Fibroblast of the conjunctiva (primary cell): ENCODE data around the gene TMEM163.
"Not testable (repeated sequence)": the region's sequence is repeated elsewhere in the genome, so short reads cannot be mapped to it uniquely, and the experiment has no call there.

ENCODE experiments used
- DNase-seq: peaks from one replicate; pipeline ENCODE4 v3.0.0-alpha.2; 2010; ENCODE audit warnings: low read depth

TMEM163 gene

GRCh38 chr2:134482766-134483340 is 235.9 kb downstream of the TMEM163 start:
- no peak for DNase-seq

DNA sequence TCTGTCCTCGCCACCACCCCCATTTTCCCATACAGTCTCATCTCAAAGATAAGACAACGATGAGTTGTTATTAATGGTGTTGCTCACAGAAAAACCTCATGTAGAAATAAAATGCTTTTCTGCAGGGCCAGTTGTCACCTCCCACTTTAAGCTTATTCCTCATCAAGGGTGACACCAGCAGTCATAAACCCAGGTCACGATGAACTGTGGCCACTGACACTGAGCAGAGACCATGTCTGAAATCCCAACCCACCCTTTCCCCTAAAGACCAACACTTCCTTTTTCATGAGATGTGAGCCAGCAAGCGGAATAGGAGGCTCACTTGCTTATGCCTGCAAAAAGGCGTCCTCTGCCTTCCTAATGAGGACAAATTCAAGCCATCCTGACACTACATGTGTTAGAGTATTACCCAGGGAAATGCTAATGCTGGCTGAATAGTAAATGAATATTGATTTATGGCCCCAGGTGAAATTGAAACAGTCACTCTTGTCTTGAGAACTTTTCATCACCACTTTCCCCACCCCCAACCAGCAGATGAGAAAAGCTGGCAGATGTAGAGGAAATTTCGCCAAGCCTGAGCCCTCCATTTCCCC is 236.6 kb downstream of the TMEM163 start:
- DNase-seq = no peak

DNA sequence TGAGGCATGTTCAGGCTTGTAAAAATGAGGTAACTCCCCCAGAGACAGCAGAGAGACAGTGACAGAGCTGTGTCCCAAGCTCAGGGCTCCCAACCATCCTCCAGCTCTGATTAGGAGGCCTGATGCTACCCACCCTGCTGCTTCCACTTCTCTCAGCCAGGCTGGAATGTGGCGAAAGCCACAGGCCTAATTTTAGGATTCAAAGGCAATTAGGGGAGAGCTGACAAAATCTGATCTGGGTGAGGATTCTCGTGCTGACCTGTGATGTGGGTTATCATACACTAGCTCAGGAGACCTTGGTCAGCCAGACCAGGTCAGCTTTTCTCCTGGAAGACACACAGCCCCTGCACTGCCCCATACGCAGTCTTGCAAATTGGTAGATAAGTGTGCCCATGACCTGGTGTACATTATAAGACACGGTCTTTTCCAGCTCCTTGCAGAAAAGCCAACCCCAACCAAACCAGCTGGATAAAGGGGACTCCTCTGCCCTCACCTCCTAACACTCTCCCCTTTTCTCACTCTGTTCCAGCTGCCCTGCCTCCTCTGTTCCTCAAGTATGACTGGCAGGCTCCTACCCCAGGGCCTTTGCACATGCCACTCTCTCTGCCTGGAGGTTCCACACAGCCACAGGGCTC is 239.0 kb downstream of the TMEM163 start:
- no peak for DNase-seq

- not testable (repeated sequence) for DNase-seq
These were observed 241.8 kb downstream of the TMEM163 start for GRCh38 chr2:134476982-134477381.

GRCh38 chr2:134470561-134471168 is 248.1 kb downstream of the TMEM163 start:
- no peak for DNase-seq

- no peak for DNase-seq
These were observed 249.2 kb downstream of the TMEM163 start for GRCh38 chr2:134469516-134470115.

DNA sequence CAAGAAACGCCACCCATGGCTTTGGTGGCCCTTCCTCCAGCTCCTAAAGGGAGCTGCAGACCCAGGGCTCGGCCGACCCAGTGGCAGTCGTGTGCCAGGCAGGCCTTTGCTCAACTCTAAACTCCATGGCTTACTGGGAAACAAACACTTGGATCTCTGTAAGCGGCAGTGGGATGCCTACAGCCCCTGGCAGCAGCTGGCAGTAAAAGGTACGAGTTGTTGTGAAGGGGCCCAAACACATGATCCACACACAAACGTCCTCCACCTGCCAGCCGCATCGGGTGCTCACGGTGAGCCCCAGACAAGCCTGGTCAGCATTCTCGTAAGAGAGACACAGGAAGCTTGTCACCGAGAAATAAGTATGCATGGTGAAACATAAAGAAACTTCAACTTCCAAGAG is 250.0 kb downstream of the TMEM163 start:
- DNase-seq = no peak

GRCh38 chr2:134468164-134468563 is 250.6 kb downstream of the TMEM163 start:
- DNase-seq = no peak

DNA sequence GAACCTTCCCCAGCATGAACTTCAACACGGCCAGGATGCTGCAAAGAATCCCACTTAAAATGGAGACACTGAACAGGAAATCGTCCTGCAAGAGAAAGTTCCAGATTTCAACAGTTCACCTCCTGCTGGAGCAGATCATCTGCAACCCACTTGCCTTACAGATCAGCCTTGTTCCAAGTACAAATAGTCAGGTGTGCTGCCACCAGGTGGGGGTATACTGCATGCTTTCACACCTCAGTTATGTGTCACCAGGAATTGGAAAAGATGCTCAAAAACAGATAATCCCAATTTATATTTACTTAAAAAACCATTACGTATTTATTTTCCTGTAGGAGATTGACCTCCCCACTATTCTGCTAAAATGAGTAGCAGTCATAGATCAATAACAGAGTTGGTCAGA is 252.7 kb downstream of the TMEM163 start:
- no peak for DNase-seq

GRCh38 chr2:134465228-134466105 is 253.3 kb downstream of the TMEM163 start:
- DNase-seq = no peak

DNA sequence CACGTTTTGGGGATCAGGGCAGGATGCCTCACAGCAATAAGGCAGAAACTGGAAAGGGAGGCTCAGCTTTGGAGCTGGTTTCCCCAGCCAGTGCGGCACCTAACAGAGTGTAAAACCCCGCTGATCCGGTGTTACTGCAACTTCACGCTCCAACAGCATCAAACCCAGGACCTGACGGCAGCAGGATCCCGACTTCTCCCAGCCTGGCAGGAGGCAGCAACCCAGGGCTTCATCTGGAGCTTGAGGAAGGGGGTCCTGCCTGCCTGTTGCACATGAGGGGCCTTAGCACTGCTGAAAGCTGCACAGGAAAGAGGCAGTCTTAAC is 255.1 kb downstream of the TMEM163 start:
- no peak for DNase-seq

DNA sequence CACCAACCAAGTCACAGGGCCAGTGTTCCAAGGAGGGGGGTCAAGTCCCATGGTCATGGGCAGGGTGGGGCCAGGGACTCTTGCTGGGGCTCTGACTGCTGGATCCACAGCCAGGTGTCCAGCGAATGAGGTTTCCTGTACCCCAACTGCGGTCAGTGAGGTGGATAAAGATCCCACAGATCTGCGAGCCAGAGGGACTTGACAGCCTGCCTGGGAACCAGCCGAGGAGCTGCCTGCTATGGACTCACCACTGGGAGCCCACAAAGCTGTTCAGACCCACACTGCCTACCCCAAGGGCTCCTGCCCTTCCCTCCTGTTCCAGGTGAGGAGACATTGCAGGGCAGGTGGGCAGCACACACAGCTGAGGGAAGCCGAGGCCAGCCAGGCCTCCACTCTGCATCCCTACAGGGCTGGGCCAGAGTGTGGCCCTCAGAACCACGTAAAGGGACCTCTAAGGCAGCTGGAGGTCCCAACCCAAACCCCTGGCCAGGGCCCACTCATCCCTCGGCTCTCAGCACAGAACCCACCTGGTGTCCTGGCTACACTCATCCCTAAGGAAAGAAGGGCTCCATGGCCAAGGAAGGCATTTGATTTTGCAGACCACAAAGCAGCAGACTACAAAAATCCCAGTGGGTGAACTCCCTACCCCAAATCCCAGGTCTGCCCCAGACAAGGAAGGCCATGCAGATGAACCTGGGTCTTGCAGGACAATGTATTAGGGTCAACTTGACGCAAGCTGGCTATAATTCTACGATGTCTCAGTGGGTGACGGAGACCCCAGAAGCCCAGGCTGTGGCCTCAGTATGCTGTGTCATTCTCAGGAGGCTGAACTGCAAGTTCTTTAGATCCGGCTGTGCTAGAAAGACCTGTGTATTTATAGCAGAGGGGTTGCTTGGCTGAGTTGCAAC is 255.8 kb downstream of the TMEM163 start:
- no peak for DNase-seq

DNA sequence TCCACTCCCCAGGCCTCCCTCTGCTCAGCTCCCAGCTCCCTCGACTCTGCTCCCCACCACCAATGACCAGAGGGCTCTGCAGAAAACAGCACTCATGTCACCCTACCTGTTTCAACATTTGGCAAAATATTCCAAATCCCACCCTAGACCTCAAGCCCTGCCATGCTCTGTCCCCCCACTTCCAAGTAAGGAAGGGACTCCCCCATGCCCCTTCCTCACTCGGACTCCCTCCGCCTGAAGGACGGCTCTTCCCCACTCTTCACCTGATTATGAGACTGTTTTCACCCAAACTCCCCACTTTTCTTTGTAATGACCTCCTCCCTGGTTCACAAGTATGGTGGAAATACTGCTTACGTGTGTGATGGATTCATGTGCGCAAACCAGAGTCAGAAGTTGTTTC is 256.5 kb downstream of the TMEM163 start:
- DNase-seq = no peak

DNA sequence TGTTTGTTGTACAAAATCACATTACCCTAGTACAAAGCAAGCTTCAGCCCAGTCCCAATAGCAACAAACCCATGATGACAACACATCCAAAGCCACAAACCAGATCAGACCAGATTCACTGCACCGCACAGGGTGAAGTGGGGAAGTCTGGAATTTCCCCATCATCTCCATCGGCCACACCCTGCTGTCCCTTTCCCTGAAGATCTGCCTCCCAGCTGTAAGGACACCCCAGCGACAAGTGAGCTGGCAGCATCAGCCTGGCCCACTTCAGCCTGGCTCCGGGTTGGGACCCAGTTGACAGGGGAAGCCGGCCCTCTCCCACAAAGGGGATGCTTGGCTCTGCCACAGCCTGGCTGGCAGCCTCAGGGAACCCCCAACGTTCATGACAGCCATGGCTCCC is 257.3 kb downstream of the TMEM163 start:
- DNase-seq = no peak

DNA sequence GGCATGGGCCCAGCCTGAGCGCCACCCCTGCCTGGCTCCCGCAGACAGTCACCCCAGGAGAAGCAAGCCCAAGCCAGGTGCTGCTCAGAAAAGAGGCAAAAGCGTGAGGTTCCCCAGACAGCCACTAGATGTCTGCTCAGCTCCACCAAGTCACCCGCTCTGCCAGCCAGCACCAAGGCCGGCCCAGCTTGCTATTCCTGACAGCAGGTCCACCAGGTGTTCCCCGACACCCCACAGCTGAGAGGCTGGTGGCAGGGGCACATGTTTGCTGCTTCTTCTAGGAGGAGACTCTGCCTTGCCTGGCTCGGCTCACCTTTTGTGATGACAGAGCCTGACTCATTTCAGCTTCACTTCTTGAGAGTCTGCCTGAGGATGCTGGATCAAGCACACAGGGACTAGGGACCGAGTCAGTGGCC is 258.2 kb downstream of the TMEM163 start:
- peak; percentile 21 for DNase-seq

DNA sequence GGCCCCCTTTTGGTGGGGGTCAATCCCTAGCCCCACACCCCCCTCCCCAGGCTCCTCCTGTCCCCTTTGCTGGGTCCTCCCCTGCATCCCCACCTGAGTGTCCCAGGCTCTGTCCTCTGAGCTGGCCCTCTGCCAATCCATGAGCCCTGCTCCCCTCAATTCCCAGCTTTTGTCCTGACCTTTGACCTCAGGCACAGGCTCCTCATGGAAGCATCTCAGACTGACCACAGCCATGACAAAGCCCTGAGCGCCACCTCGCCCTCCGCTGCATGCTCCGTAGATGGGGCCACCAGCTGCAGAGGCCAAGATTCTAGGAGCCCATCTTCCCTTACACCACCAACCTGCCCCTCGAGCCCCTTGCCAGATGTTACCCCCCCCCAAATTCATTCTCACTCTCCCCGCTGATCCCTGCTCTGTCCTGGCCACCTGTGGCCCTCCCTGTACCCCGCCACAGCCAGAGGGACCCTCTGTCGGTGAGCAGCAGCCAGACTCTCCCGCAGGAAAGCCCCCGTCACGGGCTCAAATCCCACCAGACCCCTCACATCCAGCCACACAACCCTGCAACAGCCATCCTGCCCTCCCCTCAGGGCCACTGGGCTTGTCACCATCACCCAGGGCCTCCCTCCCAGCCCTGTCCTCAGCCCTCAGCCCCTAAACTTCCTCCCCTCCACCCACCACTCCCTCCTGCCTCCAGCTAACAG is 258.9 kb downstream of the TMEM163 start:
- DNase-seq = no peak

- DNase-seq = no peak
These were observed 259.9 kb downstream of the TMEM163 start for GRCh38 chr2:134458950-134459349.

- DNase-seq = no peak
These were observed 260.3 kb downstream of the TMEM163 start for GRCh38 chr2:134458473-134458853.

DNA sequence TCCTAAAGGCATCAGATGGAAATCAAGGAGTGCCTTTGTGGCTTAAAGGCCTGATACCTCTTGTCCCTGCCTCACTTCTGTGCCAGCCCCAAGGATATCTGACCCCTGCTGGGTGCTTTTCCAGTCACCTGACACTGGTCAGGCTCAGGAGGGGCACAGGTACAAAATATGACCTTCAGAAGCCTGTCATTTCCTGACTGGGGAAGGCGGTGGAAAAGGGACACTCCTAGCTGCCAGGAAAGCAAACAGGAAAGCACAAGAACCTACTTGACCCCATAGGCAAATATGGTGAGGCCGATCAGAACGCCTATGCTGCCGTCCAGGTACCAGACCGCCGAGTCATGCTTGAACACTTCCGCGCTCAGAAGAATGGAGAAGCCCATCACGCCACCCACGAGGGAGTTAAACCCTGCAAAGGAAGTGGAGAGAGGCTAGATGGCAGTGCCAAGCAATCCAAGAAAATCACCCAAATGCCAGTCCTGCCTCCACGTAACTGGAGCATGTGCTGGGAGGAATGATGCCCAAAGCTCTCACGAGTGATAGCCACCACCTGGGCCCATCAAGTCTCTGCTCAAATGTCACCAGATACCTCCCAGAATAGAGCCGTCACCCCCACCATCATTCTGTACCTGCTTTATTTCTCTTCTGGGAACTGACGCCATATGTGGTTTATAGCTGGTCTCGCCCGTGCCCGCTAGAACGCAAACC is 260.9 kb downstream of the TMEM163 start:
- no peak for DNase-seq

- DNase-seq = no peak
These were observed 261.4 kb downstream of the TMEM163 start for GRCh38 chr2:134457353-134457752.
